T-helper 1 cell treated with Interleukin-12 subunit alpha and Interleukin-12 subunit beta and Interleukin-4 antibody, amounts not matched to agents 30 ng/mL and 1 ng/mL, for 36 hours (primary cell): Measurements from ENCODE around the gene HOXD10. TPM values are rescaled to one million over a fixed set of nuclear protein-coding genes. Genes with fewer than 3 reads are reported as not detected.

Source experiments
- intact Hi-C: fragments of 100-400 bp; cut with micrococcal nuclease; formaldehyde crosslinking; loops from one replicate; pipeline ENCODE4 v1.15.1; 2024
- total RNA-seq: library from RNA; stranded (reverse); gene quantifications from 2 replicates; pipeline ENCODE4 v1.2.3, GENCODE V29; 2022

Gene HOXD10
- total RNA-seq, 1 donor from 2014 or later = not detected

- intact Hi-C loops = no loop called here
These were observed 22.2 kb upstream of the HOXD10 start for GRCh38 chr2:176094349-176094748.

- intact Hi-C loops = loop anchor here (5.0 kb wide), 2 partner anchors 37 to 1758 kb away; no protein-coding TSS in a partner anchor
These were observed 21.2 kb upstream of the HOXD10 start for GRCh38 chr2:176095421-176095820.

GRCh38 chr2:176096243-176096985 lies 20.2 kb upstream of the HOXD10 start:
- intact Hi-C loops = loop anchor here (1.0 to 5.0 kb wide), 4 partner anchors 10 to 1759 kb away; no protein-coding TSS in a partner anchor

- intact Hi-C loops = loop anchor here (1.0 to 5.0 kb wide), 7 partner anchors 11 to 1760 kb away; no protein-coding TSS in a partner anchor
These were observed 19.4 kb upstream of the HOXD10 start for GRCh38 chr2:176096986-176097819.

- intact Hi-C loops = loop anchor here (1.0 to 5.0 kb wide), 6 partner anchors 34 to 1761 kb away; no protein-coding TSS in a partner anchor
These were observed 18.7 kb upstream of the HOXD10 start for GRCh38 chr2:176097820-176098365.

GRCh38 chr2:176098366-176099158 lies 18.0 kb upstream of the HOXD10 start:
- intact Hi-C loops = loop anchor here (5.0 kb wide), 2 partner anchors 34 to 1761 kb away; no protein-coding TSS in a partner anchor

GRCh38 chr2:176099159-176099727 lies 17.3 kb upstream of the HOXD10 start:
- intact Hi-C loops = loop anchor here (5.0 kb wide), 2 partner anchors 33 to 1762 kb away; no protein-coding TSS in a partner anchor

GRCh38 chr2:176099728-176100546 lies 16.6 kb upstream of the HOXD10 start, which contains the start of gene HOXD12:
Gene HOXD12 (plus strand): TSS chr2:176099795. CDS start chr2:176099802, 7 bp downstream.
- intact Hi-C loops = loop anchor here (5.0 kb wide), 2 partner anchors 32 to 1763 kb away; no protein-coding TSS in a partner anchor

GRCh38 chr2:176100547-176101140 lies 15.9 kb upstream of the HOXD10 start:
- intact Hi-C loops = no loop called here

- intact Hi-C loops = no loop called here
These were observed 15.3 kb upstream of the HOXD10 start for GRCh38 chr2:176101216-176101830.

- intact Hi-C loops = no loop called here
These were observed 14.7 kb upstream of the HOXD10 start for GRCh38 chr2:176101842-176102241.

GRCh38 chr2:176102309-176102866 lies 14.2 kb upstream of the HOXD10 start:
- intact Hi-C loops = no loop called here

- intact Hi-C loops = no loop called here
These were observed 13.4 kb upstream of the HOXD10 start for GRCh38 chr2:176103194-176103593.

- intact Hi-C loops = no loop called here
These were observed 12.7 kb upstream of the HOXD10 start for GRCh38 chr2:176103742-176104315.

- intact Hi-C loops = no loop called here
These were observed 12.1 kb upstream of the HOXD10 start for GRCh38 chr2:176104316-176105077.

GRCh38 chr2:176105078-176105729 lies 11.4 kb upstream of the HOXD10 start:
- intact Hi-C loops = no loop called here
